Ammon's horn (tissue), 1 donor: Measurements from ENCODE around the gene PEX10.

Source experiments
- DNase-seq: peaks from one replicate; pipeline ENCODE4 v3.0.0-alpha.2; 2016; ENCODE audit warnings: low spot score

PEX10 gene

GRCh38 chr1:2375246-2375922 is 37.0 kb downstream of the PEX10 start:
- no peak for DNase-seq

GRCh38 chr1:2374252-2375155 is 37.9 kb downstream of the PEX10 start:
- DNase-seq, result no peak

GRCh38 chr1:2373551-2374251 is 38.7 kb downstream of the PEX10 start:
- DNase-seq, result no peak

GRCh38 chr1:2372551-2373490 is 39.5 kb downstream of the PEX10 start:
- DNase-seq, result no peak

GRCh38 chr1:2368053-2368744 is 44.2 kb downstream of the PEX10 start:
- no peak for DNase-seq

- no peak for DNase-seq
These were observed 48.4 kb downstream of the PEX10 start for GRCh38 chr1:2363847-2364513.

- no peak for DNase-seq
These were observed 51.6 kb downstream of the PEX10 start for GRCh38 chr1:2360588-2361364.

GRCh38 chr1:2358651-2359640 is 53.4 kb downstream of the PEX10 start:
- DNase-seq, result no peak

GRCh38 chr1:2358072-2358471 is 54.3 kb downstream of the PEX10 start:
- no peak for DNase-seq

- DNase-seq, result no peak
These were observed 55.2 kb downstream of the PEX10 start for GRCh38 chr1:2356911-2357845.

GRCh38 chr1:2356401-2356800 is 56.0 kb downstream of the PEX10 start:
- DNase-seq, result no peak

- DNase-seq, result no peak
These were observed 56.7 kb downstream of the PEX10 start for GRCh38 chr1:2355373-2356261.

- no peak for DNase-seq
These were observed 57.6 kb downstream of the PEX10 start for GRCh38 chr1:2354511-2355372.
